ENCODE results near the gene C1QC. TPM values are rescaled to one million over a fixed set of nuclear protein-coding genes. Genes with fewer than 3 reads are reported as not detected.

C1QC gene
- total RNA-seq, 2 experiments from 2014 or later: not detected

GRCh38 chr1:22626237-22627157, 16.9 kb upstream of the C1QC start:
- H3K4me3 Mint-ChIP-seq: no peak overlapping the region

GRCh38 chr1:22627331-22627730, 16.1 kb upstream of the C1QC start:
- Mint-ChIP-seq H3K27me3 (peaks cover 17% of the 10 kb centered on the region), H3K4me3 (no peak overlapping the region), H3K9me3 (no peaks in the 10 kb centered on the region), H3K27ac (no peak overlapping the region), H3K36me3 (no peaks in the 10 kb centered on the region), H3K4me1 (ENCODE audit: low read depth) (no peaks in the 10 kb centered on the region)
- DNase-seq: no peak
- ChIA-PET CTCF (no interaction called here), POLR2A (no interaction called here)
- intact Hi-C loops (cut with micrococcal nuclease): no loop called here

More at GRCh38 chr1:22626237-22627157, 16.9 kb upstream of the C1QC start:
- Mint-ChIP-seq H3K36me3 (no peaks in the 10 kb centered on the region), H3K27ac (no peak overlapping the region), H3K27me3 (peaks cover 15% of the 10 kb centered on the region), H3K4me1 (ENCODE audit: low read depth) (no peaks in the 10 kb centered on the region), H3K9me3 (no peaks in the 10 kb centered on the region)
- ChIA-PET CTCF (no interaction called here), POLR2A (no interaction called here)
- intact Hi-C loops (cut with micrococcal nuclease): no loop called here
- no peak for DNase-seq

- DNase-seq: no peak
- POLR2A ChIA-PET: interaction anchor here (1.0 kb wide), 1 partner anchor 76 kb away, joined by 4 read pairs; no protein-coding TSS in a partner anchor
- H3K4me1 Mint-ChIP-seq (ENCODE audit: low read depth): no peaks in the 10 kb centered on the region
- intact Hi-C loops (cut with micrococcal nuclease): no loop called here
- H3K27me3 Mint-ChIP-seq: peaks cover 18% of the 10 kb centered on the region
- H3K27ac Mint-ChIP-seq: no peak overlapping the region
- CTCF ChIA-PET: no interaction called here
- no peaks in the 10 kb centered on the region for H3K36me3 Mint-ChIP-seq
- H3K4me3 Mint-ChIP-seq: no peak overlapping the region
- H3K9me3 Mint-ChIP-seq: no peaks in the 10 kb centered on the region
Observed at GRCh38 chr1:22628698-22629444, 14.6 kb upstream of the C1QC start.

DNA sequence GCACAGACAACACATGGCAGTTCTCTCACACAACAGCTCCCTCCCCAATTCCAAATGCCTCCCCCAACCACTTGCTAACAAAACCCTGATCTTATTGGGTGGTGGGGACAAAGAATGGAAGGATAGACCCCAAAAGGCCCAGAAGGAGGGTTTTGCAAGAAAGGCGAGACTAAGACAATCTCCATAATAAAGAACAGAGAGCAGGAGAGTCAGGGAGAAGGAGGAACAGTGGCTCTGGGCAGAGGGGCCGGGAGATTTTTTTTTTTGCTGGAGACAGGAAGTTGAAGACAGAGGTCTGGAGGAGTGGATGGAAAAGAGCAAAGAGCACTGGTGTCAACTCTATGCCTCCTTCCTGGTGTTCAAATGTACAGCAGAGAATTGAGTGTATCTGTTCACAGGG, 13.5 kb upstream of the C1QC start:
- no peak for DNase-seq
- Mint-ChIP-seq H3K27ac (no peak overlapping the region), H3K27me3 (peaks cover 16% of the 10 kb centered on the region), H3K4me3 (no peak overlapping the region), H3K4me1 (ENCODE audit: low read depth) (no peaks in the 10 kb centered on the region), H3K36me3 (no peaks in the 10 kb centered on the region), H3K9me3 (no peaks in the 10 kb centered on the region)
- POLR2A ChIA-PET: interaction anchor here (1.0 kb wide), 1 partner anchor 75 kb away, joined by 4 read pairs; no protein-coding TSS in a partner anchor
- intact Hi-C loops (cut with micrococcal nuclease): no loop called here
- CTCF ChIA-PET: no interaction called here

GRCh38 chr1:22633697-22634463, 9.6 kb upstream of the C1QC start:
- Mint-ChIP-seq H3K4me1 (ENCODE audit: low read depth) (no peaks in the 10 kb centered on the region), H3K4me3 (no peak overlapping the region), H3K27ac (no peak overlapping the region), H3K36me3 (no peaks in the 10 kb centered on the region), H3K9me3 (no peaks in the 10 kb centered on the region), H3K27me3 (peaks cover 16% of the 10 kb centered on the region)
- DNase-seq: no peak
- intact Hi-C loops (cut with micrococcal nuclease): no loop called here
- POLR2A ChIA-PET: no interaction called here
- CTCF ChIA-PET: no interaction called here

GRCh38 chr1:22635436-22635835, 8.0 kb upstream of the C1QC start:
- H3K9me3 Mint-ChIP-seq: no peaks in the 10 kb centered on the region
- no peaks in the 10 kb centered on the region for H3K4me1 Mint-ChIP-seq (ENCODE audit: low read depth)
- no peaks in the 10 kb centered on the region for H3K36me3 Mint-ChIP-seq
- intact Hi-C loops (cut with micrococcal nuclease): no loop called here
- H3K27me3 Mint-ChIP-seq: peaks cover 17% of the 10 kb centered on the region
- H3K4me3 Mint-ChIP-seq: no peak overlapping the region
- no peak for DNase-seq
- POLR2A ChIA-PET: no interaction called here
- H3K27ac Mint-ChIP-seq: no peak overlapping the region
- CTCF ChIA-PET: no interaction called here

DNA sequence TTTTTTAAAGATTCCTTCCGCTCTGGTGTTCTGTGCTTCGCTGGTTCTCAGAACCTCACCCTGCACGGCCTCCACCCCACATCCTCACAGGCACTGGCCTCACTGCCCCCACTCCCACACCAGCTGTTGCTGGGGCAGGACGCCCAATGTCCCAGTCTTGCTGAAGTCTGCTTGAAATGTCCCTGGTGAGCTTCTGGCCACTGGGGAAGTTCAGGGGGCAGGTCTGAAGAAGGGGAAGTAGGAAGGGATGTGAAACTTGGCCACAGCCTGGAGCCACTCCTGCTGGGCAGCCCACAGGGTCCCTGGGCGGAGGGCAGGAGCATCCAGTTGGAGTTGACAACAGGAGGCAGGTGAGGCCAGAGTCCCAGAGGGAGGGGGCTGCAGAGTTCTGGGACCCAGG, 7.1 kb upstream of the C1QC start, which contains the start of gene C1QA:
Gene C1QA, plus strand, starts transcription at position 276 of the 400 bp plus-strand sequence. CDS start 989 bp downstream, outside the sequence.
- intact Hi-C loops (cut with micrococcal nuclease): no loop called here
- Mint-ChIP-seq H3K36me3 (no peaks in the 10 kb centered on the region), H3K9me3 (no peaks in the 10 kb centered on the region), H3K4me1 (ENCODE audit: low read depth) (no peaks in the 10 kb centered on the region), H3K4me3 (no peak within 1 kb of the TSS), H3K27ac (no peak within 1 kb of the TSS), H3K27me3 (peaks cover 21% of the 10 kb centered on the region)
- no peak for DNase-seq
- POLR2A ChIA-PET: no interaction called here
- CTCF ChIA-PET: no interaction called here

DNA sequence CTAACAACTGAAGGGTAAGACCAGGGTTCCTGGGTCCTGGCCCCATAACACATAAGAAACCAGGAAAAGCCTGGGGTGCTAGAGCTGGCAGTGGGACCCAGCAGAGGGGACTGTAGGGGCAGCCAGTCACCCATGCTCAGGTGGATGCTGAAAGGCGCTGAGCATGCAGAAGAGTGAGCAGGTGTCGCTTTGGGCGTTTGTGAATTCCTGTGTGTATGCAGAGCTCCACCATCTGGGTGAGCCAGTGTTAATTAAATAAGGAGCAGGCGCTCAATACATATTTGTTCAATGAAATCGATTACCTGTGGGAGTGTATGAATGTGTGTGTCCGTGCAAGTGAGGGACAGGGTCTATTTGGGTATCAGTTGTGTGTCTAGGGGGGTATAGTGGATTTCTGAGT, 6.5 kb upstream of the C1QC start:
- Mint-ChIP-seq H3K27ac (no peak overlapping the region), H3K27me3 (peaks cover 20% of the 10 kb centered on the region), H3K4me3 (no peak overlapping the region), H3K4me1 (ENCODE audit: low read depth) (no peaks in the 10 kb centered on the region), H3K36me3 (no peaks in the 10 kb centered on the region), H3K9me3 (no peaks in the 10 kb centered on the region)
- intact Hi-C loops (cut with micrococcal nuclease): no loop called here
- POLR2A ChIA-PET: no interaction called here
- CTCF ChIA-PET: no interaction called here
- DNase-seq: no peak

- intact Hi-C loops (cut with micrococcal nuclease): no loop called here
- Mint-ChIP-seq H3K27ac (no peak overlapping the region), H3K4me3 (no peak overlapping the region), H3K27me3 (peaks cover 25% of the 10 kb centered on the region), H3K36me3 (no peaks in the 10 kb centered on the region), H3K9me3 (no peaks in the 10 kb centered on the region), H3K4me1 (ENCODE audit: low read depth) (no peaks in the 10 kb centered on the region)
- DNase-seq: no peak
- POLR2A ChIA-PET: no interaction called here
- CTCF ChIA-PET: no interaction called here
Observed at GRCh38 chr1:22637907-22638445, 5.5 kb upstream of the C1QC start.

DNA sequence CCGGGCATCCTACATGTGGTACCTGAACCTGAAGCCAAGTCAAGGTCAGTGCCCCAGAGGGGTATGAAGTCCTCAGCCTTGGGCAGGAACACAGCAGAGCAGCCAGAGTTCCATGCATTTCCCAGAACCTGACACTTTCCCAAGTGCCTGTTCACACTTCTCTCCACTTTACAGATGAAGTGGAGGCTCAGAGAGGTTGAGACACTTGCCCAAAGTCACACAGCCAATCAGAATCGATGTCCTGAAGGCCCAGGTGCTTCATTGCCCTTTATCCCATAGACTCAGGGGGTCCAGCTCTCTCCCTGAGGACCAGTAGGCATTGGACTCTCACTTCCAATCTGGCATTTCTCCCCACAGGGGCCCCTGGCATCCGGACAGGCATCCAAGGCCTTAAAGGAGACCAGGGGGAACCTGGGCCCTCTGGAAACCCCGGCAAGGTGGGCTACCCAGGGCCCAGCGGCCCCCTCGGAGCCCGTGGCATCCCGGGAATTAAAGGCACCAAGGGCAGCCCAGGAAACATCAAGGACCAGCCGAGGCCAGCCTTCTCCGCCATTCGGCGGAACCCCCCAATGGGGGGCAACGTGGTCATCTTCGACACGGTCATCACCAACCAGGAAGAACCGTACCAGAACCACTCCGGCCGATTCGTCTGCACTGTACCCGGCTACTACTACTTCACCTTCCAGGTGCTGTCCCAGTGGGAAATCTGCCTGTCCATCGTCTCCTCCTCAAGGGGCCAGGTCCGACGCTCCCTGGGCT, 4.8 kb upstream of the C1QC start:
- Mint-ChIP-seq H3K4me3 (no peak overlapping the region), H3K9me3 (no peaks in the 10 kb centered on the region), H3K36me3 (no peaks in the 10 kb centered on the region), H3K27me3 (peaks cover 24% of the 10 kb centered on the region), H3K4me1 (ENCODE audit: low read depth) (no peaks in the 10 kb centered on the region), H3K27ac (no peak overlapping the region)
- POLR2A ChIA-PET: no interaction called here
- DNase-seq: no peak
- CTCF ChIA-PET: interaction anchor here (0.6 to 5.2 kb wide), 3 partner anchors 218 to 289 kb away, joined by 3 to 26 read pairs (median 3); no protein-coding TSS in a partner anchor
- intact Hi-C loops (cut with micrococcal nuclease): no loop called here

DNA sequence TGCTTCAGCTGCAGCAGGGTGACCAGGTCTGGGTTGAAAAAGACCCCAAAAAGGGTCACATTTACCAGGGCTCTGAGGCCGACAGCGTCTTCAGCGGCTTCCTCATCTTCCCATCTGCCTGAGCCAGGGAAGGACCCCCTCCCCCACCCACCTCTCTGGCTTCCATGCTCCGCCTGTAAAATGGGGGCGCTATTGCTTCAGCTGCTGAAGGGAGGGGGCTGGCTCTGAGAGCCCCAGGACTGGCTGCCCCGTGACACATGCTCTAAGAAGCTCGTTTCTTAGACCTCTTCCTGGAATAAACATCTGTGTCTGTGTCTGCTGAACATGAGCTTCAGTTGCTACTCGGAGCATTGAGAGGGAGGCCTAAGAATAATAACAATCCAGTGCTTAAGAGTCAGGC, 4.1 kb upstream of the C1QC start:
- DNase-seq: no peak
- no peak overlapping the region for H3K4me3 Mint-ChIP-seq
- no peaks in the 10 kb centered on the region for H3K36me3 Mint-ChIP-seq
- POLR2A ChIA-PET: no interaction called here
- H3K9me3 Mint-ChIP-seq: no peaks in the 10 kb centered on the region
- CTCF ChIA-PET: interaction anchor here (0.6 to 5.2 kb wide), 3 partner anchors 219 to 288 kb away, joined by 3 to 26 read pairs (median 3); no protein-coding TSS in a partner anchor
- H3K27me3 Mint-ChIP-seq: peaks cover 23% of the 10 kb centered on the region
- no peak overlapping the region for H3K27ac Mint-ChIP-seq
- no peaks in the 10 kb centered on the region for H3K4me1 Mint-ChIP-seq (ENCODE audit: low read depth)
- intact Hi-C loops (cut with micrococcal nuclease): no loop called here

All from activated CD4-positive, alpha-beta memory T cell treated with anti-CD3 and anti-CD28 coated beads for 36 hours (primary cell).